Nephron progenitor cell (in vitro differentiated cells): Measurements from ENCODE around the gene LAMP1.
"Not testable (repeated sequence)": the region's sequence is repeated elsewhere in the genome, so short reads cannot be mapped to it uniquely, and the experiment has no call there.

Experiments
- DNase-seq: peaks from one replicate; pipeline ENCODE4 v3.0.0; 2021
- H3K27ac Mint-ChIP-seq: 2 replicates; pipeline ENCODE4 v1.8.0; 2021; ENCODE audit warnings: mild to moderate bottlenecking, moderate library complexity, mixed read lengths
- H3K27me3 Mint-ChIP-seq: 2 replicates; pipeline ENCODE4 v1.8.0; 2021; ENCODE audit warnings: mild to moderate bottlenecking, low read depth, mixed read lengths; ENCODE audit not compliant: poor library complexity
- H3K36me3 Mint-ChIP-seq: 2 replicates; pipeline ENCODE4 v1.8.0; 2021; ENCODE audit warnings: low read depth, mixed read lengths
- H3K4me1 Mint-ChIP-seq: 2 replicates; pipeline ENCODE4 v1.8.0; 2021; ENCODE audit warnings: mixed read lengths
- H3K4me3 Mint-ChIP-seq: 2 replicates; pipeline ENCODE4 v1.8.0; 2021; ENCODE audit warnings: mild to moderate bottlenecking, moderate library complexity, mixed read lengths
- H3K9me3 Mint-ChIP-seq: 2 replicates; pipeline ENCODE4 v1.8.0; 2021; ENCODE audit warnings: mild to moderate bottlenecking, moderate library complexity, mixed read lengths
- TF ChIP-seq, protein P1 (sequence below): fragments of 200-600 bp; sonication (generic); IDR thresholded peaks from 2 replicates; pipeline ENCODE4 v1.5.0; 2021; ENCODE audit warnings: antibody characterized with exemption

Gene LAMP1, protein sequence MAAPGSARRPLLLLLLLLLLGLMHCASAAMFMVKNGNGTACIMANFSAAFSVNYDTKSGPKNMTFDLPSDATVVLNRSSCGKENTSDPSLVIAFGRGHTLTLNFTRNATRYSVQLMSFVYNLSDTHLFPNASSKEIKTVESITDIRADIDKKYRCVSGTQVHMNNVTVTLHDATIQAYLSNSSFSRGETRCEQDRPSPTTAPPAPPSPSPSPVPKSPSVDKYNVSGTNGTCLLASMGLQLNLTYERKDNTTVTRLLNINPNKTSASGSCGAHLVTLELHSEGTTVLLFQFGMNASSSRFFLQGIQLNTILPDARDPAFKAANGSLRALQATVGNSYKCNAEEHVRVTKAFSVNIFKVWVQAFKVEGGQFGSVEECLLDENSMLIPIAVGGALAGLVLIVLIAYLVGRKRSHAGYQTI

DNA sequence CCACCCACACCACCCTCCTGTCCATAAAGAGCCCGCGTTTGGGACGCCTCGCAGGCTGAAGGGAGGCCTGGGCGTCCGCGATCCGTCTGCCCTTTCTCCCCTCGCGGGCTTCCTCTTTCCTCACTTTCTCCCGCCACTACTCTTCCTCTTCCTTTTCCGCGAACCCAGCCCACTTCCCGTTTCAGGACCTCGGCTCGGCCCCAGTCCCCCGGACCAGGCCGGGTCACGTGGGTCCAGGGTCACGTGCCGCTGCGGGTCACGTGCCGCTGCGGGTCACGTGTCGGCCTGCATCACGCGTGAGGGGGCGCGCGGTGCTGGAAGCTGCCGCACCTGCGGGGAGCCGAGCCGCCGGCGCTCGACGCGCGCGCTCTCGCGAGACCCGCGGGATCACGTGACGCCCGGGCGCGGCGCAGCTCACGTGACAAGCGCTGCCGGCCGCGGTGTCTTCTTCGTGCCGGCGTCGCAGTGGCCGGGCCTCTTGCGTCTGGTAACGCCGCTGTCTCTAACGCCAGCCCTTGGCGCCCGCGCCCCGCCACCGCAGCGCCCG lies at the start of gene LAMP1:
Gene LAMP1 (plus strand): TSS at position 417 of the 547 bp plus-strand sequence. CDS start 196 bp downstream, outside the sequence.
- Mint-ChIP-seq H3K4me1 (peaks cover 39% of the 10 kb centered on the region), H3K36me3 (no peaks in the 10 kb centered on the region), H3K27ac (peak within 1 kb of the TSS; percentile 98), H3K9me3 (peaks cover 3% of the 10 kb centered on the region), H3K4me3 (peak within 1 kb of the TSS; percentile 94), H3K27me3 (peaks cover 11% of the 10 kb centered on the region)
- DNase-seq, result peak; percentile 100
- TF ChIP-seq, protein P1, sequence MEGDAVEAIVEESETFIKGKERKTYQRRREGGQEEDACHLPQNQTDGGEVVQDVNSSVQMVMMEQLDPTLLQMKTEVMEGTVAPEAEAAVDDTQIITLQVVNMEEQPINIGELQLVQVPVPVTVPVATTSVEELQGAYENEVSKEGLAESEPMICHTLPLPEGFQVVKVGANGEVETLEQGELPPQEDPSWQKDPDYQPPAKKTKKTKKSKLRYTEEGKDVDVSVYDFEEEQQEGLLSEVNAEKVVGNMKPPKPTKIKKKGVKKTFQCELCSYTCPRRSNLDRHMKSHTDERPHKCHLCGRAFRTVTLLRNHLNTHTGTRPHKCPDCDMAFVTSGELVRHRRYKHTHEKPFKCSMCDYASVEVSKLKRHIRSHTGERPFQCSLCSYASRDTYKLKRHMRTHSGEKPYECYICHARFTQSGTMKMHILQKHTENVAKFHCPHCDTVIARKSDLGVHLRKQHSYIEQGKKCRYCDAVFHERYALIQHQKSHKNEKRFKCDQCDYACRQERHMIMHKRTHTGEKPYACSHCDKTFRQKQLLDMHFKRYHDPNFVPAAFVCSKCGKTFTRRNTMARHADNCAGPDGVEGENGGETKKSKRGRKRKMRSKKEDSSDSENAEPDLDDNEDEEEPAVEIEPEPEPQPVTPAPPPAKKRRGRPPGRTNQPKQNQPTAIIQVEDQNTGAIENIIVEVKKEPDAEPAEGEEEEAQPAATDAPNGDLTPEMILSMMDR, result no peak

DNA sequence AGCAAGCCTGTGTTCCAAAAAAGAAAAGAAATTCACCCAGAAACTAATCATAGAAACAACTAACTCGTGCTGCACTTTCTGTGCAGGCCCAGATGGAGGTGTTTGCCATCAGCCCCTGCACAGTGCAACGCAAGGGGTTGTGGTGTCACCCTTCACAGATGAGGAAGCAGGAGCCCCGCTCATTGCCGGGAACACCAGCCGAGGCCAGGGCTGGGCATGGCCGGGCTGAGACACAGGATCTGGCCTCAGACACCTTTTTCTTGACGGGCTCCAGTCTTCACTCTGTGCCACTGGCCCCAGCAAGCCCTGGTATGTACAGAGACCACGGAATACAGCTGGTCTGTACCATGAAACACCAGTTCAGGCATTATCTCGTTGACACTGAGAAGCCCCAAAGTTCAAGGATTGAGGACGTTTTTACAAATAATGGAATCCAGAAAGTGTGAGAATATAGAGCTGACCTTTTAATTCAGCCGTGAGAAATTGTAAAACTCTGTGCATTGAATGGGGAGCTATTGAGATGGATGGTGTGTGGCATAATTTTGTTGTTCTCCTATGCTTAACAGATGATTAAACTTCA lies 44.4 kb upstream of the LAMP1 start:
- no peaks in the 10 kb centered on the region for H3K4me1 Mint-ChIP-seq
- no peak overlapping the region for H3K27ac Mint-ChIP-seq
- no peaks in the 10 kb centered on the region for H3K27me3 Mint-ChIP-seq
- H3K9me3 Mint-ChIP-seq, result peaks cover 3% of the 10 kb centered on the region
- no peak for DNase-seq
- H3K4me3 Mint-ChIP-seq, result no peak overlapping the region
- TF ChIP-seq, protein P1, result no peak
- H3K36me3 Mint-ChIP-seq, result peaks cover 74% of the 10 kb centered on the region

DNA sequence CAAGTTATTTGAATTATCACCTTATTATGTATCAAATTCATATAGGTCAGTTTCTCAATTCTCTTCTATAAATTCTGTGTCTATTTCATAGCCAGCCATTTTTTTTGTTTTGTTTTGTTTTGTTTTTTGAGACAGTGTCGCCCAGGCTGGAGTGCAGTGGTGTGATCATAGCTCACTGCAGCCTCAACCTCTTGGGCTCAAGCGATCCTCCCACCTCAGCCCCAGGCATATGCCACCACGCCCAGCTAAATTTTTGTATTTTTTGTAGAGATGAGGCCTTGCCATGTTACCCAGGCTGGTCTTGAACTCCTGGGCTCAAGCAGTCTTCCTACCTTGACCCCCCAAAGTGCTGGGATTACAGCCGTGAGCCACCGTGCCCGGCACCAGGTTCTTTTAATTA lies 39.1 kb upstream of the LAMP1 start:
- H3K4me1 Mint-ChIP-seq, H3K27ac Mint-ChIP-seq, H3K4me3 Mint-ChIP-seq, DNase-seq, H3K27me3 Mint-ChIP-seq: not testable (repeated sequence)
- peaks cover 67% of the 10 kb centered on the region for H3K36me3 Mint-ChIP-seq
- H3K9me3 Mint-ChIP-seq, result peaks cover 18% of the 10 kb centered on the region

DNA sequence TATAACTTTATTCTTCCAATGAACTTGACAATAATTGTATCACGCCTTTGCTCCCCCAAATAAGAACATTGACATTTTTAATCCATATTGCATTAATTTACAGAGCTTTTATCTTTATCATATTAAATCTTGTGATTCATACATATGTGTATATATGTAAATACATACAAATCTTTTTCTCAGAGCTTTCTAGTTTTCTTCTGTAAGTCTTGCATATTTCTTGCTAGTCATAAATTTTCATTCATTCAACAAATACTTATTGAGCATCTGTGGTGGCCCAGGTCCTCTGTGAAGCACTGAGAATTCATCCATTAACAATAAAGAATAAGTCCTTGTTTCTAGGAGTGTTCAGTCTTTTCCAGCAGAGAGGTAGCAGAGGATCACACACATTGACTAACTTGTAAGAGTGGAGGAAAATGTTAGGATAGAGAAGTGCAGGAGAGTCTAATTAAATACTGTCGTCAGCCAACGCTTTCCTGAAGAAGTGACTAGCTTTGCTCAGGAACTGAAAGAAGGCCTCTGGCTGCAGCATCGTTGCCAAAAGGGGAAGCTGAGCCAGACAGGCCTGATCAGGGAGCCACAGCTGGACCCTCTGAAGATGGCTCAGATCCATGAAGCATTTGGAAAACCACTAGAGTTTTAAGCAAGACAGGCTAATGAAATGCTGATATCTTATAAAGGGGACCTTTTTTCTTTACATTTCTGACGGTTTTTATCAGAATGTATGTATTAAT lies 38.6 kb upstream of the LAMP1 start:
- DNase-seq, result no peak
- Mint-ChIP-seq H3K27me3 (no peaks in the 10 kb centered on the region), H3K27ac (no peak overlapping the region), H3K4me1 (no peaks in the 10 kb centered on the region), H3K36me3 (peaks cover 69% of the 10 kb centered on the region), H3K4me3 (no peak overlapping the region), H3K9me3 (peaks cover 18% of the 10 kb centered on the region)
- TF ChIP-seq, protein P1, result no peak

DNA sequence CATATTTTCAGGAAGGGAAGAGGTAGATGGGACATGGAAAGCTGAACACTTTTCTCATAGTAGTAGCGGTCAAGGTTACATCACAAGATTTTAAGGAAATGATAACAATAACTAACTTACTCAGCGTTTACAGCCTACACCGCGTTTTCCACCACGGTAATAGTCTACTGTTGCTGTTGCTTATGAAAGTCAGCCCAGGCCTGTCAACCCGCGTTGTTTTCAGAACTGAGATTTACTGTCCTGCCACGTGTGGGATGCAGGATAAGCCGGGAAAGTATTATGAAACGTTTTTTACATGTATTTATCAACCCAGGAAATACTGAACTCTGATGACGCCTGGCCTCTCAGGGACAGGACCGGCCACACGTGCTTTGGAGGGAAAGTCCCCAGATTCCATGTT lies 36.0 kb upstream of the LAMP1 start:
- Mint-ChIP-seq H3K4me1 (no peaks in the 10 kb centered on the region), H3K27me3 (no peaks in the 10 kb centered on the region), H3K9me3 (peaks cover 18% of the 10 kb centered on the region), H3K27ac (peak overlapping the region; percentile 22), H3K36me3 (peaks cover 62% of the 10 kb centered on the region), H3K4me3 (no peak overlapping the region)
- TF ChIP-seq, protein P1, result no peak
- no peak for DNase-seq

DNA sequence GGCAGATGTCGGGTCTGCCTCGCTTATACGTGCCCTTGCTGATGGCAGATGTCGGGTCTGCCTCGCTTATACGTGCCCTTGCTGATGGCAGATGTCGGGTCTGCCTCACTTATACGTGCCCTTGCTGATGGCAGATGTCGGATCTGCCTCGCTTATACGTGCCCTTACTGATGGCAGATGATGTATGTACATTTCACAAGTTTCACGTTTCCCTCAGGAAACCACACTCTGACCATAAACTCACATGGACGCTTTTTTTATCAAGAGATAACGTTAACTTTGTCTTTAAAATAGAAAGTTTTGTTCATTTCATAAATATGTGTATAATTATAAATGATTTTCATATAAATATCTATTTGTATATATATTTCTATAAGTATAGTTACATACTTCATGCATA lies 34.0 kb upstream of the LAMP1 start:
- H3K27me3 Mint-ChIP-seq, H3K4me1 Mint-ChIP-seq, H3K4me3 Mint-ChIP-seq, DNase-seq, H3K27ac Mint-ChIP-seq: not testable (repeated sequence)
- H3K36me3 Mint-ChIP-seq, result peaks cover 48% of the 10 kb centered on the region
- peaks cover 11% of the 10 kb centered on the region for H3K9me3 Mint-ChIP-seq
